ENCODE results near the gene PDCL2.

- TF ChIP-seq EZH2 (IDR thresholded peaks at IDR 0.05; ENCODE audit: low read depth, unreplicated experiment) (no peak), CTCF (conservative IDR thresholded peaks at IDR 0.05; ENCODE audit: low read depth in 2 of 2) (no peak), REST (IDR thresholded peaks at IDR 0.05; ENCODE audit: unreplicated experiment) (no peak), EZH2phosphoT487 (IDR thresholded peaks at IDR 0.05; ENCODE audit: unreplicated experiment) (no peak), JUNB (IDR thresholded peaks at IDR 0.05; ENCODE audit: unreplicated experiment) (no peak), POLR2AphosphoS5 (IDR thresholded peaks at IDR 0.05; ENCODE audit: low read depth) (no peak), ZNF114 (CRISPR knock-in tag; IDR thresholded peaks at IDR 0.05) (no peak), CREB1 (CRISPR knock-in tag; IDR thresholded peaks at IDR 0.05; ENCODE audit: low read depth) (no peak), ZNF331 (CRISPR knock-in tag; IDR thresholded peaks at IDR 0.05; ENCODE audit: low read depth) (no peak)
- TF ChIP-seq, protein P1, sequence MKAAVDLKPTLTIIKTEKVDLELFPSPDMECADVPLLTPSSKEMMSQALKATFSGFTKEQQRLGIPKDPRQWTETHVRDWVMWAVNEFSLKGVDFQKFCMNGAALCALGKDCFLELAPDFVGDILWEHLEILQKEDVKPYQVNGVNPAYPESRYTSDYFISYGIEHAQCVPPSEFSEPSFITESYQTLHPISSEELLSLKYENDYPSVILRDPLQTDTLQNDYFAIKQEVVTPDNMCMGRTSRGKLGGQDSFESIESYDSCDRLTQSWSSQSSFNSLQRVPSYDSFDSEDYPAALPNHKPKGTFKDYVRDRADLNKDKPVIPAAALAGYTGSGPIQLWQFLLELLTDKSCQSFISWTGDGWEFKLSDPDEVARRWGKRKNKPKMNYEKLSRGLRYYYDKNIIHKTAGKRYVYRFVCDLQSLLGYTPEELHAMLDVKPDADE (IDR thresholded peaks at IDR 0.05), result no peak
These were observed 41.9 kb upstream of the PDCL2 start for GRCh38 chr4:55633903-55634302.

All from GM23338 (cell line).